ENCODE measurements around the gene DNMT3A. TPM values are rescaled to one million over a fixed set of nuclear protein-coding genes. Genes with fewer than 3 reads are reported as not detected.

DNMT3A gene
- total RNA-seq, result 45.0 and 49.9 TPM in 2 replicates

DNA sequence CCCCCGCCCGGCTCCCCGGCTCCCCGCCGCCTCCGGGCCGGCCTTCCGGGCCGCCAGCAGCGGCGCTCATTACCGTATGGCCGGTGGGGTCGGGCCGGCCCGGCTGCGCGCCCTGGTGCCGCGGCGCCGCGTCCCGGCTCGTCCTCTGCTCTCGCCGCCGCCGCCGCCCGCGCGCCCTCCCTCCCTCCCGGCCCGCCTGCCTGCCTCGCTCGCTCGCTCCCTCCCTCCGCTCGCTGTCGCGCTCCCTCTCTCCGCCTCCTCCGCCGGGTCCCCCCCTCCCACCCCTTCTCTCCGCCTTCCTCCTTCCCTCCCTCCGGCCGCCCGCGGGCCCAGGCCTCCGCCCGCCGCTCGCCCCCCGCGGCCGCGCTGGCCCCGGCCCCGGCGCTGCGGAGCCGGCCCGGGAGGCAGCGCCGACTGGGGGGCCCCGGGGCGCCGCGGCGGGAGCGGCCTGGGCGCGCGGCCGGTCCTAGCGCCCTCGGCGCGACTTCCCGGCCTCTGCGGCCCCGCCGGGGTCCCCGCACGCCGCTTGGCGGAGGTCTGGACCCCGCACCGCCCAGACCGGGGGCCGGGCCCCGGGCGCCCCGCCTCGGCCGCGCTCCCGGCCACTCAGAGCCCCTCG is at the start of gene DNMT3A:
Gene DNMT3A, minus strand, starts transcription at position 173 of the 619 bp plus-strand sequence. CDS start 27,941 bp downstream, outside the sequence.
- TF ChIP-seq, protein P1, sequence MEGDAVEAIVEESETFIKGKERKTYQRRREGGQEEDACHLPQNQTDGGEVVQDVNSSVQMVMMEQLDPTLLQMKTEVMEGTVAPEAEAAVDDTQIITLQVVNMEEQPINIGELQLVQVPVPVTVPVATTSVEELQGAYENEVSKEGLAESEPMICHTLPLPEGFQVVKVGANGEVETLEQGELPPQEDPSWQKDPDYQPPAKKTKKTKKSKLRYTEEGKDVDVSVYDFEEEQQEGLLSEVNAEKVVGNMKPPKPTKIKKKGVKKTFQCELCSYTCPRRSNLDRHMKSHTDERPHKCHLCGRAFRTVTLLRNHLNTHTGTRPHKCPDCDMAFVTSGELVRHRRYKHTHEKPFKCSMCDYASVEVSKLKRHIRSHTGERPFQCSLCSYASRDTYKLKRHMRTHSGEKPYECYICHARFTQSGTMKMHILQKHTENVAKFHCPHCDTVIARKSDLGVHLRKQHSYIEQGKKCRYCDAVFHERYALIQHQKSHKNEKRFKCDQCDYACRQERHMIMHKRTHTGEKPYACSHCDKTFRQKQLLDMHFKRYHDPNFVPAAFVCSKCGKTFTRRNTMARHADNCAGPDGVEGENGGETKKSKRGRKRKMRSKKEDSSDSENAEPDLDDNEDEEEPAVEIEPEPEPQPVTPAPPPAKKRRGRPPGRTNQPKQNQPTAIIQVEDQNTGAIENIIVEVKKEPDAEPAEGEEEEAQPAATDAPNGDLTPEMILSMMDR (IDR thresholded peaks at IDR 0.05), result no peak
- Mint-ChIP-seq H3K4me3 (peak within 1 kb of the TSS; percentile 84), H3K4me1 (peaks cover 21% of the 10 kb centered on the region), H3K27ac (peak within 1 kb of the TSS; percentile 59), H3K9me3 (no peaks in the 10 kb centered on the region), H3K36me3 (ENCODE audit: low read depth) (peaks cover 4% of the 10 kb centered on the region), H3K27me3 (no peaks in the 10 kb centered on the region)
- POLR2A ChIA-PET, result interaction anchor here (0.5 to 2.2 kb wide), 7 partner anchors 20 to 225 kb away, joined by 3 to 15 read pairs (median 5); no protein-coding TSS in a partner anchor
- DNase-seq (peak; percentile 50), ATAC-seq (ENCODE audit: low read depth) (peak; percentile 25)
- CTCF ChIA-PET, result interaction anchor here (0.6 to 2.1 kb wide), 8 partner anchors 20 to 933 kb away, joined by 3 to 11 read pairs (median 4); no protein-coding TSS in a partner anchor
- intact Hi-C loops (cut with micrococcal nuclease), result loop anchor here (1.0 to 5.0 kb wide), 10 partner anchors 20 to 358 kb away; partner anchors contain the start of gene POMC

DNA sequence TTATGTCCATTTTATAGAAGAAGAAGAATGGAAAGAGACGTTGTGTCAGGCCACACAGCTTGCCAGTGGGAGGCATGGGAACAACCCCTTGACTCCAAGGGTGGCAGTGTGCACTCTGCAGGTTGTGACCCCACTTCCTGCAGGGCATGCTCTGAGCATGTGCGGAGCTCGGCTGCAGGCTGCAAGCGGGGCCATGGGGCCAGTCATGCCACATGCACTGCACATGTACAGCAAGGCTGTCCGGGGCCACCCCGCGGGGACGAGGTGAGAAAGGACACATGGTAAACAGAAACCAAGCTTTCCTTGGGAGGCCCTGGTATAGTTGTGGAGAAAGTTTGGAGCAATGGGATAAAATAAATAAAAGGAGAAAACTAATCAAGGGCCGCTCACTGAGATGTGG is 47.4 kb upstream of the DNMT3A start:
- intact Hi-C loops (cut with micrococcal nuclease), result no loop called here
- CTCF ChIA-PET, result interaction anchor here (1.0 to 1.2 kb wide), 3 partner anchors 12 to 36 kb away, joined by 3 to 4 read pairs (median 3); no protein-coding TSS in a partner anchor
- peaks cover 19% of the 10 kb centered on the region for H3K36me3 Mint-ChIP-seq (ENCODE audit: low read depth)
- H3K4me1 Mint-ChIP-seq, result peaks cover 30% of the 10 kb centered on the region
- POLR2A ChIA-PET, result interaction anchor here (1.1 to 5.8 kb wide), 6 partner anchors 9 to 55 kb away, joined by 3 to 20 read pairs (median 6); no protein-coding TSS in a partner anchor
- TF ChIP-seq, protein P1 (IDR thresholded peaks at IDR 0.05), result no peak
- H3K9me3 Mint-ChIP-seq, result no peaks in the 10 kb centered on the region
- DNase-seq, result no peak
- H3K27ac Mint-ChIP-seq, result peak overlapping the region; percentile 74
- no peak overlapping the region for H3K4me3 Mint-ChIP-seq
- no peak for ATAC-seq (ENCODE audit: low read depth)
- no peaks in the 10 kb centered on the region for H3K27me3 Mint-ChIP-seq

DNA sequence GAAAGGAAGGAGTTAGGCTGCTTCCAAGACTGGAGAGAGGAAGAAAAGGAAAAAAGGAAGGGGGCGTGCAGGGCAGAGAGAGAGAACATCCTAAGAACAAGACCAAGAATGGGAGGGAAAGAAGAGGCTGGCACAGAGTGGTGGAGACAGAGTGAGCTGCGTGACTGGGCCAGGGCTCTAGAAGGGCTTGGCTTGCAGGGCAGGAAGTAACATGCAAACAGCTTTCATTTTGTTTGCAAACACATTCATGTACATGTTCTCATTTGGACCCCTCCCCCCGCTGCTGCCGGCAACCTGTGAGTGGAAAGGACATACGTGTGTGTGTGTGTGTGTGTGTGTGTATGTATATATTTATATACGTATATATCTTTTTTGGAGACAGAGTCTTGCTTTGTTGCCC is 46.8 kb upstream of the DNMT3A start:
- intact Hi-C loops (cut with micrococcal nuclease), result loop anchor here (1.0 kb wide), 1 partner anchor 11 kb away; no protein-coding TSS in a partner anchor
- H3K4me1 Mint-ChIP-seq, result peaks cover 30% of the 10 kb centered on the region
- DNase-seq, result no peak

DNA sequence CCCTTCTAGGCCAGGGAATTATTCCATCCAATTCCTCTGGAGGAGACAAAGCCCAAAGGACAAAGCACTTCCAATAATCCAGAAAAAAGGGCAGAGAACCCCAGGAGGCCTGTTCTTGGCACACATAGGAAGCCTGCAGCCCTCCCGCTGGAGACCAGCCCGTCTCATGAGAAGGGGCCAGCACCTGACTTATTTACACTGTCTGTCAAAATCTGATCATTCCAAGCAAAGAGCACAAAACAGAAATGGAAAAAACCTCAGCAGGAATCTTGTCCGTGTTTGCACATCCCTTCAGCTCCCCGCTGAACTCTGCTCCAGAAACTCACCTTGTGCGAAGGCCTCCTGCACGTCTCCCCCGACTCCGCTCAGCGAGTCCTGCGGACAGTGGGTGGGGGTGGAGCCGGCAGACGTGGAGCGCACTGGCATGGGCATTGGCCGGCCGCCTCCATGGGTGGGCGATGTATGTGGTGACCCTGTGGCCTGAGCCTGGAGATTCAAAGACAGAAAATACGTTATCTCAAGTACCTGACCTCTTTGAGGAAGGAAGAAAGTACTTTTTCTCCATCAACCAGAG is 46.2 kb upstream of the DNMT3A start:
- ATAC-seq (ENCODE audit: low read depth) (no peak), DNase-seq (no peak)
- Mint-ChIP-seq H3K9me3 (no peaks in the 10 kb centered on the region), H3K4me3 (peak overlapping the region; percentile 75), H3K27me3 (no peaks in the 10 kb centered on the region), H3K36me3 (ENCODE audit: low read depth) (peaks cover 19% of the 10 kb centered on the region), H3K4me1 (peaks cover 30% of the 10 kb centered on the region), H3K27ac (peak overlapping the region; percentile 74)
- ChIA-PET CTCF (no interaction called here), POLR2A (interaction anchor here (0.7 to 5.8 kb wide), 7 partner anchors 12 to 54 kb away, joined by 3 to 20 read pairs (median 5); no protein-coding TSS in a partner anchor)
- intact Hi-C loops (cut with micrococcal nuclease), result loop anchor here (1.0 kb wide), 1 partner anchor 11 kb away; no protein-coding TSS in a partner anchor
- TF ChIP-seq, protein P1 (IDR thresholded peaks at IDR 0.05), result no peak

More for the DNA sequence above, 46.8 kb upstream of the DNMT3A start:
- Mint-ChIP-seq H3K9me3 (no peaks in the 10 kb centered on the region), H3K27me3 (no peaks in the 10 kb centered on the region), H3K27ac (peak overlapping the region; percentile 74), H3K4me3 (peak overlapping the region; percentile 75), H3K36me3 (ENCODE audit: low read depth) (peaks cover 19% of the 10 kb centered on the region)
- TF ChIP-seq, protein P1 (IDR thresholded peaks at IDR 0.05), result no peak
- ATAC-seq (ENCODE audit: low read depth), result peak; percentile 90
- CTCF ChIA-PET, result interaction anchor here (1.0 kb wide), 1 partner anchor 28 kb away, joined by 4 read pairs; no protein-coding TSS in a partner anchor
- POLR2A ChIA-PET, result interaction anchor here (0.7 to 5.8 kb wide), 8 partner anchors 9 to 55 kb away, joined by 3 to 20 read pairs (median 4); no protein-coding TSS in a partner anchor

Measured in activated B cell treated with CpG ODN at 0.5 μM for 24 hours (primary cell).